Measurements from ENCODE around the gene NR2E1.

The NR2E1 gene

GRCh38 chr6:108156938-108157233 lies 8.9 kb upstream of the NR2E1 start:
- DNase-seq: no peak

- DNase-seq: no peak
Measured at GRCh38 chr6:108157234-108157980, 8.4 kb upstream of the NR2E1 start.

- DNase-seq: no peak
Measured at GRCh38 chr6:108157981-108158525, 7.8 kb upstream of the NR2E1 start.

- DNase-seq: no peak
Measured at GRCh38 chr6:108159981-108160380, 5.8 kb upstream of the NR2E1 start.

GRCh38 chr6:108161724-108162282 lies 4.0 kb upstream of the NR2E1 start:
- DNase-seq: no peak

- no peak for DNase-seq
Measured at GRCh38 chr6:108163267-108163643, 2.6 kb upstream of the NR2E1 start.

- no peak for DNase-seq
Measured at GRCh38 chr6:108163644-108164542, 1.9 kb upstream of the NR2E1 start.

GRCh38 chr6:108164543-108164814 lies 1.3 kb upstream of the NR2E1 start:
- no peak for DNase-seq

GRCh38 chr6:108164815-108165706 lies 761 bp upstream of the NR2E1 start:
- DNase-seq: no peak

GRCh38 chr6:108166664-108167448 lies 1.0 kb downstream of the NR2E1 start:
- no peak for DNase-seq

- DNase-seq: no peak
Measured at GRCh38 chr6:108167449-108168089, 1.7 kb downstream of the NR2E1 start.

GRCh38 chr6:108168090-108168463 lies 2.3 kb downstream of the NR2E1 start:
- no peak for DNase-seq

- DNase-seq: no peak
Measured at GRCh38 chr6:108168501-108169463, 3.0 kb downstream of the NR2E1 start.

- DNase-seq: no peak
Measured at GRCh38 chr6:108169464-108170331, 3.9 kb downstream of the NR2E1 start.

GRCh38 chr6:108170332-108171290 lies 4.8 kb downstream of the NR2E1 start:
- no peak for DNase-seq

- DNase-seq: no peak
Measured at GRCh38 chr6:108171291-108171917, 5.6 kb downstream of the NR2E1 start.

- no peak for DNase-seq
Measured at GRCh38 chr6:108171918-108172516, 6.2 kb downstream of the NR2E1 start.
